Gastroesophageal sphincter (tissue), 3 donors: Measurements from ENCODE around the gene SPON1.

ENCODE experiments used
- CTCF ChIP-seq, 4 experiments: fragments of 200-600 bp in 2 of 4; fragments of 450-650 bp in 2 of 4; sonication (generic) in 1 of 4; IDR thresholded peaks; one replicate each; pipeline ENCODE4 v1.5.1; 2017 to 2019; ENCODE audit warnings: antibody characterized with exemption in 4 of 4, mild to moderate bottlenecking in 2 of 4, moderate library complexity in 2 of 4
- POLR2A ChIP-seq, 2 donors: fragments of 450-650 bp; IDR thresholded peaks; one replicate each; pipeline ENCODE4 v1.6.1; 2017; ENCODE audit warnings: antibody characterized with exemption in 2 of 2, mild to moderate bottlenecking in 2 of 2, moderate library complexity in 1 of 2
- POLR2AphosphoS5 ChIP-seq: sonication (generic); formaldehyde crosslinking; IDR thresholded peaks from one replicate; pipeline ENCODE4 v1.6.1; 2017; ENCODE audit warnings: antibody characterized with exemption

- TF ChIP-seq CTCF (IDR thresholded peaks at IDR 0.05), result no peak
- TF ChIP-seq POLR2A (IDR thresholded peaks at IDR 0.05), result no peak
- TF ChIP-seq POLR2AphosphoS5, result no peak
These were observed 261.9 kb downstream of the SPON1 start for GRCh38 chr11:14224395-14224794.
